Fibroblast of pulmonary artery (primary cell): ENCODE data around the gene OR51F1.

Experiments used
- DNase-seq: peaks from one replicate; pipeline ENCODE4 v3.0.0-alpha.2; 2010; ENCODE audit warnings: low read depth
- H3K4me3 ChIP-seq: replicated peaks from 2 replicates; pipeline ENCODE4 v1.5.1; 2011; ENCODE audit warnings: low read depth, mild to moderate bottlenecking, control low read depth, low read length, moderate library complexity
- TF ChIP-seq, protein P1 (sequence below): IDR thresholded peaks from 2 replicates; pipeline ENCODE4 v1.5.1; 2011; ENCODE audit warnings: mild to moderate bottlenecking, control low read depth, low read length, inconsistent platforms; ENCODE audit errors: missing control alignments

The OR51F1 gene

DNA sequence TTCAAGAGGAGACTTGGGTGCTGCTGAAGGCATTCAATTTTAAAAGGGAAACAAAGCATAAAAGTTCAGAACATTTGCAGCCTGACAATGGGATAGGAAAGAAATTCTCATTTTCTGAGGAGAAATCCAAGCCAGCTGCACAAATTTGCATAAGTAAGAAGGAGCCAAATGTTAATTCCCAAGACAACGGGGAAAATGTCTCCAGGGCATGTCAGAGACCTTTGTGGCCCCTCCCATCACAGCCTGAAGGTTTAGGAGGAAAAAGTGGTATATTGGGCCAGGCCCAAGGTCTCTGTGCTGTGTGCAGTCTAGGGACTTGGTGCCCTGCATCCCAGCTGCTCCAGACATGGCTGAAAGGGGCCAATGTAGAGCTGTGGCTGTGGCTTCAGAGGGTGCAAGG is 12.7 kb upstream of the OR51F1 start:
- no peak for DNase-seq
- TF ChIP-seq, protein P1, sequence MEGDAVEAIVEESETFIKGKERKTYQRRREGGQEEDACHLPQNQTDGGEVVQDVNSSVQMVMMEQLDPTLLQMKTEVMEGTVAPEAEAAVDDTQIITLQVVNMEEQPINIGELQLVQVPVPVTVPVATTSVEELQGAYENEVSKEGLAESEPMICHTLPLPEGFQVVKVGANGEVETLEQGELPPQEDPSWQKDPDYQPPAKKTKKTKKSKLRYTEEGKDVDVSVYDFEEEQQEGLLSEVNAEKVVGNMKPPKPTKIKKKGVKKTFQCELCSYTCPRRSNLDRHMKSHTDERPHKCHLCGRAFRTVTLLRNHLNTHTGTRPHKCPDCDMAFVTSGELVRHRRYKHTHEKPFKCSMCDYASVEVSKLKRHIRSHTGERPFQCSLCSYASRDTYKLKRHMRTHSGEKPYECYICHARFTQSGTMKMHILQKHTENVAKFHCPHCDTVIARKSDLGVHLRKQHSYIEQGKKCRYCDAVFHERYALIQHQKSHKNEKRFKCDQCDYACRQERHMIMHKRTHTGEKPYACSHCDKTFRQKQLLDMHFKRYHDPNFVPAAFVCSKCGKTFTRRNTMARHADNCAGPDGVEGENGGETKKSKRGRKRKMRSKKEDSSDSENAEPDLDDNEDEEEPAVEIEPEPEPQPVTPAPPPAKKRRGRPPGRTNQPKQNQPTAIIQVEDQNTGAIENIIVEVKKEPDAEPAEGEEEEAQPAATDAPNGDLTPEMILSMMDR = no peak
- no peak overlapping the region for H3K4me3 ChIP-seq

DNA sequence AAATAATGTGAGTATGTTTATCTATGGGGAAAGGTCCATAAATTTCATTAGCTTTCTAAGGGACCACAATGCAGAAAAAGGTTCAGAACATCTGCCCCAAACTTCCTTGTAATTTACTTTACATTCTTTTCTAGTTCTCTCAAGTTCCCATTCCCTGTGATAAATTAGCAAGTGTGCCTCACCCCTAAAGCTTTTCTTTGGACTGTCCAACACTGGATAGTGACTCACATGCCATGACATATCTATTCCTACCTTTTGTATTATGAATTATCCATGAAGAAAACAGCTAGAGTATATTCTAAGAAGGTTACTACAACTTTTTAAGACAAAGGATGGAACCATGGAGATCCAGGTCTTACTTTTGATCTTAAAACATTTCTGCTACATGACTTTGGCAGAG is 1.6 kb downstream of the OR51F1 start:
- TF ChIP-seq, protein P1 = no peak
- no peak overlapping the region for H3K4me3 ChIP-seq
- no peak for DNase-seq

DNA sequence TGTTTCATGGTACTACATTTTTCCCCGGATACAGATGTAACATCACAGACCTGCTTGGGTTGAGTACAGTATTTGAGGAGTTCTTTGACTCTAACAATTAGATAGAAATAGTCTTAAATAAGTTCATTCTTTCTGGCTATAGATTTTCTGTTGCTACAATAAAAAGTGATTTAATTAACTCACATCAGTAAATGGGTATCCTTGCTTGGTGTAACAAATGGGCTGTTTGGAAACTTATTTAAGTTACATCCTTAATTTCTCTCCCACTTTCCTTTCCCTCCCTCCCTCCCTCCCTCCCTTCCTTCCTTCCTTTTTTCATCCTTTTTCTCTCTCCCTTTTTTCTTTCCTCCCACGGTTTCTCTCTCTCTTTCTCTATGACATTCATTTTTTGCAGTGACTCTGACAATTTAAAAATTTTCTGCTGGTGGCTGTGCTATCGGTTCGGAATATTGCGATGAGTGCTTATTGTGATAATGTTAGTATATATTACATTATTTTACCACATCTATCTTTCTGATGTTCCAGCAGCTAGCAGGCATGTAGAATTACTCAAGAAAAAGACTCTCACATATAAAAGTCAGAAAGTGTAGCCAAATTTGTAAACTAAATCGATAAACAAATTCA is 3.2 kb downstream of the OR51F1 start:
- DNase-seq = no peak
- TF ChIP-seq, protein P1 = no peak
- H3K4me3 ChIP-seq = no peak overlapping the region

DNA sequence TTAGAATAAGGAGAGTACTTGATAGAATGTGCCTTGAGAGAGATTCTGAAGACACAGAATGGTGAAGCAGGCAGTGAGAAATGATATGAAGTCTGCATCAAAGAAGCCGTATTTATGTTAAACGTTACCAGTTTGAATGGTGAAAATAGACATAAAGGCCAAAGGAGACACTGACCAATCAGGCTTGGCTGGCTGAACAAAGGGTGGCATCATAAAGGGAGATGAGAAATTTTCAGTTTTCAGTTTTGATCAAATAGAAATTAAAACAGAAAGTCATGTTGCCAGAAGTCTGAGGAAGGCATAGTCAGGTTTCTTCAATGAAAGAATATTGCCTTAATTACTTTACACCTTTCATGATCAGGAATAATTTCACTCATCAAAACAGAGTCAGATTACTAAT is 6.6 kb downstream of the OR51F1 start:
- DNase-seq = no peak
- H3K4me3 ChIP-seq = no peak overlapping the region
- TF ChIP-seq, protein P1 = no peak

DNA sequence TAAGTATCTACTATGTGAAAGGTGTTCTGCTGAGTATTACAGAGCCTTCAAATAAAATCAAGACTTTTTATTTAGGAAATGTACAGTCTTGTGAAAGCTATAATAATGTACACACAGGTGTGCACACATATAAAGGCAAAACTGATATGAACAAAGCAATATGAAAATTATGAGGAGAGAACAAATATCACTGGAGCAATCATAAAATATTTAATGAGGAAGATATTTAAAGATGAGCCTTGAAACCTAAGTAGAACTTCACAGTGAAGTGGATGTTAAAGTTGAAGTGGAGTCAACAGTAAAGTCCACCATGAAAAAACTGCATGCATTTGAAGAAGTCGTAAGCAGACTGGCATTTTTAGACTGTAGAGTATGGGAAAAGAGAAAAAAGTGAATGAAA is 18.5 kb downstream of the OR51F1 start:
- no peak for DNase-seq
- H3K4me3 ChIP-seq = no peak overlapping the region
- TF ChIP-seq, protein P1 = no peak

DNA sequence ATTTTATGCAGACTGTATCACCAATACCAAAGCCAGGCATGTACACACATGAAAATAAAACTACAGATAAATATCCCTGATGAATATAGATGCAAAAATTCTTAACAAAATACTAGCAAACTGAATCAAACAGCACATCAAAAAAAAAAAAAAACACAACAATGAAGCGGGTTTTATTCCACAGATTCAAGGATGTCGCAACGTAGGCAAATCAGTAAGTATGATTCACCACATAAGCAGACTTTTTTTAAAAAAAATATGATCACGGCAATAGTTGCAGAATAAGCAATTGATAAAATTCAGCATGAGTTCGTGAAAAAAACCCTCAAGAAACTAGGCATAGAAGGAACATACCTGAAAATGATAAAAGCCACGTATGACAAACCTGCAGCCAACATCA is 21.3 kb downstream of the OR51F1 start:
- no peak overlapping the region for H3K4me3 ChIP-seq
- TF ChIP-seq, protein P1 = no peak
- DNase-seq = peak; percentile 0

DNA sequence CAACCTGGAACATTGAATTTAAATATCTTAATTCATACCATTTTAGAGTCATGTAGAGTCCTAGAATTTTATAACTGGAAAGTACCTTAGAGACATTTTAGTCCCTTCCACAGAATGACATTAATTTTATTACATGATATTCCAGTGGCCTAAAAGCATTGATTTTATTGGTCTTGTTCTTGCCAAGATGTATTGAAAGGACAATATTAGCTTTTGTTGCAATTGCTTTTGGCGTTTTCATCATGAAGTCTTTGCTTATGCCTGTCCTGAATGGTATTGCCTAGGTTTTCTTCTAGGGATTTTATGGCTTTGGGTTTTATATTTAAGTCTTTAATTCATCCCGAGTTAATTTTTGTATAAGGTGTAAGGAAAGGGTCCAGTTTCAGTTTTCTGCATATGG is 29.0 kb downstream of the OR51F1 start:
- no peak for DNase-seq
- TF ChIP-seq, protein P1 = no peak
- H3K4me3 ChIP-seq = no peak overlapping the region
